HepG2 (cell line): Measurements from ENCODE around the gene PCARE. TPM values are rescaled to one million over a fixed set of nuclear protein-coding genes. Genes with fewer than 3 reads are reported as not detected.

Source experiments
- ATAC-seq: fragments of 200-7000 bp; cut with Tn5 transposase; 3 replicates; pipeline ENCODE4 v1.9.1; 2020; ENCODE audit warnings: mild to moderate bottlenecking, moderate library complexity
- BruUV-seq: library from RNA; stranded (reverse); fragments of 400-500 nt; replicated peaks from 2 replicates; lab custom pipeline; 2021; lab: Mats Ljungman, UMichigan
- CTCF ChIA-PET: fragments of 300-600 bp; formaldehyde crosslinking; extraction: SDS; loops from one replicate; lab custom pipeline; 2021; ENCODE audit warnings: low total read pairs, inconsistent platforms, low intra/inter-chr PET ratio; lab: Yijun Ruan, JAX
- POLR2A ChIA-PET: fragments of 350-600 bp; sonication (Branson Sonifier 250); formaldehyde crosslinking; loops from one replicate; lab custom pipeline; 2020; ENCODE audit warnings: antibody characterized with exemption, inconsistent platforms; lab: Yijun Ruan, JAX
- DNase-seq: peaks from one replicate; pipeline ENCODE4 v3.0.0-alpha.2; 2015; ENCODE audit warnings: low spot score
- FAIRE-seq: peaks from 3 replicates; lab custom pipeline; 2011; peaks lifted over from hg19 to GRCh38; lab: Jason Lieb, UNC
- H2AFZ ChIP-seq: one replicate; pipeline ENCODE4 v1.6.1; 2011; ENCODE audit warnings: low read length, inconsistent platforms
- H3K27ac ChIP-seq: fragments of 300-600 bp; 3 replicates; pipeline ENCODE4 v1.8.0; 2011; ENCODE audit warnings: mixed run types, mild to moderate bottlenecking, mixed read lengths, low read length, inconsistent platforms; ENCODE audit not compliant: insufficient read depth; ENCODE audit errors: extremely low read length
- H3K27me3 ChIP-seq, 2 experiments: fragments of 200-600 bp in 1 of 2; 2 replicates in 1 of 2; 3 replicates in 1 of 2; pipeline versions ENCODE4 v1.6.0 to v1.8.0; 2011; ENCODE audit warnings: low read length in 2 of 2, mild to moderate bottlenecking in 2 of 2, moderate library complexity in 2 of 2, inconsistent platforms in 1 of 2; ENCODE audit not compliant: insufficient read depth in 2 of 2, control insufficient read depth in 1 of 2
- H3K36me3 ChIP-seq, 2 experiments: fragments of 200-600 bp in 1 of 2; replicated peaks in 1 of 2; 2 replicates in 1 of 2; 3 replicates in 1 of 2; pipeline versions ENCODE4 v1.5.1 to v1.8.0; 2011; ENCODE audit warnings: low read length in 2 of 2, inconsistent platforms in 1 of 2; ENCODE audit not compliant: insufficient read depth in 2 of 2, control insufficient read depth in 1 of 2
- H3K4me1 ChIP-seq: 2 replicates; pipeline ENCODE4 v1.5.1; 2012; ENCODE audit warnings: low read length, inconsistent platforms; ENCODE audit not compliant: insufficient read depth
- H3K4me2 ChIP-seq: 2 replicates; pipeline ENCODE4 v1.6.0; 2011; ENCODE audit warnings: low read depth, low read length, inconsistent platforms
- H3K4me3 ChIP-seq, 3 experiments: fragments of 200-600 bp in 1 of 3; sonication (generic), shearing (Covaris generic) in 1 of 3; replicated peaks in 1 of 3; 2 replicates each; pipeline ENCODE4 v1.5.1; 2011 to 2016; ENCODE audit warnings: low read length in 3 of 3, inconsistent platforms in 2 of 3, low read depth in 2 of 3, mild to moderate bottlenecking in 2 of 3, control low read depth in 1 of 3, mixed read lengths in 1 of 3; ENCODE audit not compliant: insufficient read depth in 1 of 3
- H3K79me2 ChIP-seq: one replicate; pipeline ENCODE4 v1.6.1; 2011; ENCODE audit warnings: low read length, inconsistent platforms; ENCODE audit not compliant: insufficient read depth
- H3K9ac ChIP-seq: 2 replicates; pipeline ENCODE4 v1.6.0; 2011; ENCODE audit warnings: mild to moderate bottlenecking, low read depth, low read length, inconsistent platforms; ENCODE audit not compliant: insufficient read depth
- H3K9me3 ChIP-seq: 2 replicates; pipeline ENCODE4 v1.5.1; 2012; ENCODE audit warnings: mild to moderate bottlenecking, low read length
- H4K20me1 ChIP-seq: 2 replicates; pipeline ENCODE4 v1.6.0; 2011; ENCODE audit warnings: inconsistent platforms, mild to moderate bottlenecking, low read length, moderate library complexity; ENCODE audit not compliant: insufficient read depth
- CEBPZ ChIP-seq: IDR thresholded peaks from 2 replicates; pipeline ENCODE4 v1.6.1; 2012; ENCODE audit warnings: low read length, improper control_type of control experiment
- CREB1 ChIP-seq, 2 experiments: fragments of 450-650 bp in 1 of 2; IDR thresholded peaks; 2 replicates each; pipeline ENCODE4 v1.6.1; 2016 to 2017; ENCODE audit warnings: control low read depth in 1 of 2, mild to moderate bottlenecking in 1 of 2, missing compliant biosample characterization in 1 of 2, missing genetic modification characterization in 1 of 2
- FOSL2 ChIP-seq: sonication (generic); formaldehyde crosslinking; IDR thresholded peaks from 2 replicates; pipeline ENCODE4 v1.4.0; 2020; ENCODE audit warnings: missing genetic modification reagents
- MAFF ChIP-seq: IDR thresholded peaks from 2 replicates; pipeline ENCODE4 v1.6.1; 2011; ENCODE audit warnings: low read depth, low read length, improper control_type of control experiment
- NFRKB ChIP-seq: fragments of 450-650 bp; IDR thresholded peaks from 2 replicates; pipeline ENCODE4 v1.6.1; 2017
- RAD51 ChIP-seq: fragments of 450-650 bp; IDR thresholded peaks from 2 replicates; pipeline ENCODE4 v1.6.1; 2016; ENCODE audit warnings: borderline replicate concordance
- RXRA ChIP-seq: sonication (generic); formaldehyde crosslinking; IDR thresholded peaks from 2 replicates; pipeline ENCODE4 v1.5.1; 2020; ENCODE audit warnings: missing genetic modification reagents
- USF2 ChIP-seq, 2 experiments: sonication (generic) in 1 of 2; formaldehyde crosslinking in 1 of 2; IDR thresholded peaks; 2 replicates each; pipeline versions ENCODE4 v1.5.1 to v1.6.1; 2011 to 2020; ENCODE audit warnings: borderline replicate concordance in 1 of 2, low read depth in 1 of 2, low read length in 1 of 2, mild to moderate bottlenecking in 1 of 2, missing genetic modification reagents in 1 of 2, moderate library complexity in 1 of 2
- ZBTB42 ChIP-seq: sonication (generic); formaldehyde crosslinking; IDR thresholded peaks from 2 replicates; pipeline ENCODE4 v1.5.0; 2020; ENCODE audit warnings: mild to moderate bottlenecking, missing genetic modification reagents
- ZBTB43 ChIP-seq: sonication (generic); formaldehyde crosslinking; conservative IDR thresholded peaks from 2 replicates; pipeline ENCODE4 v1.4.0; 2020; ENCODE audit warnings: missing genetic modification reagents
- ZFYVE20 ChIP-seq: sonication (generic); formaldehyde crosslinking; IDR thresholded peaks from 2 replicates; pipeline ENCODE4 v1.8.0; 2023; ENCODE audit warnings: low read depth, mild to moderate bottlenecking, moderate library complexity, missing genetic modification reagents, borderline replicate concordance
- ZNF530 ChIP-seq: sonication (generic); formaldehyde crosslinking; IDR thresholded peaks from 2 replicates; pipeline ENCODE4 v1.5.0; 2020; ENCODE audit warnings: low read depth, mild to moderate bottlenecking, missing genetic modification reagents
- WGBS: methylation state at CpG from one replicate; pipeline ENCODE4 v1.1.6; 2017; ENCODE audit warnings: low lambda C conversion rate; 5-methylcytosine and 5-hydroxymethylcytosine counted together
- in situ Hi-C: cut with HindIII; loops from 2 replicates; pipeline ENCODE4 v1.10.0; 2017; ENCODE audit warnings: low pct_unique_long_range_greater_than_20kb; ENCODE audit not compliant: extremely low pct_ligation_motif_present
- intact Hi-C: fragments of 100-400 bp; cut with micrococcal nuclease; formaldehyde crosslinking; loops from one replicate; pipeline ENCODE4 v1.10.0; 2022; ENCODE audit not compliant: unreplicated experiment
- polyA plus RNA-seq, 8 experiments: library from polyadenylated mRNA; depleted of rRNA in 3 of 8; stranded (reverse) in 7 of 8; unstranded in 1 of 8; fragments of >200 nt; fragmentation: Illumina TruSeq in 4 of 8; extraction: Trizol in 4 of 8; gene quantifications; 2 replicates each; pipeline versions ENCODE4 v1.2.1 to v1.2.3, GENCODE V29; 2011 to 2016; ENCODE audit warnings: low read depth in 4 of 8, missing spikeins in 1 of 8, mixed read lengths in 1 of 8; ENCODE audit not compliant: insufficient read depth in 1 of 8
- total RNA-seq, 5 experiments: library from RNA; depleted of rRNA; stranded (reverse); fragments of >200 nt; fragmentation: Illumina TruSeq; extraction: Trizol; gene quantifications; 2 replicates each; pipeline ENCODE4 v1.2.3, GENCODE V29; 2016; ENCODE audit warnings: low read depth in 1 of 5

Gene PCARE
- total and polyA plus RNA-seq, 2 of the 13 experiments (the other 11 are each of a cell fraction or from before 2014, with no cell fraction given): not detected

GRCh38 chr2:29042561-29043075 is 31.7 kb downstream of the PCARE start (continued):
- TF ChIP-seq FOSL2 (CRISPR knock-in tag): peak; percentile 15; the same call in 1 of the 2 replicates
- 0 out of 2 replicates have a peak, but pooled peaks have one; percentile 36 for TF ChIP-seq MAFF
- TF ChIP-seq, all 625 proteins: peak for 8

- Histone ChIP-seq H3K27me3 (peaks cover 2 to 53% of the 10 kb centered on the region in 2 experiments; a peak in 4 of 5 replicates), H2AFZ (no peak overlapping the region), H3K9ac (no peak overlapping the region), H4K20me1 (no peaks in the 10 kb centered on the region)
- intact Hi-C loops: no loop called here
- TF ChIP-seq ZBTB42 (no peak), CEBPZ (no peak), RXRA (CRISPR knock-in tag) (no peak), USF2 (IDR thresholded peaks at IDR 0.05; ENCODE audit: low read depth, low read length) (0 out of 2 replicates have a peak, but pooled peaks have one; percentile 7), USF2 (CRISPR knock-in tag; IDR thresholded peaks at IDR 0.05; ENCODE audit: borderline replicate concordance) (no peak), ZFYVE20 (no peak), RAD51 (peak; percentile 56; the same call in 1 of the 2 replicates), CREB1 (IDR thresholded peaks at IDR 0.05) (0 out of 2 replicates have a peak, but pooled peaks have one; percentile 23), CREB1 (CRISPR knock-in tag; IDR thresholded peaks at IDR 0.05) (no peak), NFRKB (no peak), ZBTB43 (CRISPR knock-in tag) (no peak), ZNF530 (CRISPR knock-in tag) (no peak)
- TF ChIP-seq, all 625 proteins: peak for 3
- no peak for DNase-seq
- ChIA-PET POLR2A (no interaction called here), CTCF (no interaction called here)
- Histone ChIP-seq H3K4me1 (peaks cover 6% of the 10 kb centered on the region), H3K4me3 (no peak overlapping the region), H3K9me3 (no peaks in the 10 kb centered on the region), H3K27ac (no peak overlapping the region), H3K36me3 (no peaks in the 10 kb centered on the region), H3K4me2 (no peak overlapping the region), H3K79me2 (no peaks in the 10 kb centered on the region)
- 39% methylated on average over 9 of the region's 9 CpGs for WGBS
- FAIRE-seq: no peak
- in situ Hi-C loops: no loop called here
- no TSS peak for BruUV-seq
- no peak for ATAC-seq
Measured at GRCh38 chr2:29041161-29041660, 33.1 kb downstream of the PCARE start.
